ENCODE results near the gene CNTNAP3.
"Not testable (repeated sequence)": the region's sequence is repeated elsewhere in the genome, so short reads cannot be mapped to it uniquely, and the experiment has no call there.

CNTNAP3 gene

DNA sequence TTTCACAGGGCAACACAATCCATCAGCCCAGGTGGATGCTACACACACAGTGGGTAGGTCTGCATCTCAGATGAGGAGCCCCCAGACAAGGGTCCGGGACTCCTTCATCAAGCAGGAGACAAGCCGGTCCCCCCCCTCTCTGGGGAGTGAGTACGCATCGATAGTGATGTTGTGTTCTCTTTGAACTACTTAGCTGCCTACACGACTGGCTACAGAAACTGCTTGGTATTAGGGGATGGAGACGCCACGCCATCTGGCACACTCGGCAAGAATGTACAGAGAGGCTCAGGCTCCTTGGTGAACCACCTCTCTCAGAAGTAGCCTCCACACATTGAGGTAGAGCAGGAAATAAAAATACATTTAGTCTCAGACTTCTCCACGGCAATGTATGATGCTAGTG, 179.8 kb downstream of the CNTNAP3 start:
- TF ChIP-seq CTCF (conservative IDR thresholded peaks at IDR 0.05; ENCODE audit: low read length) = no peak

GRCh38 chr9:39097208-39097607, 190.8 kb downstream of the CNTNAP3 start:
- not testable (repeated sequence) for DNase-seq (ENCODE audit: low read depth)

More for the DNA sequence above, 179.8 kb downstream of the CNTNAP3 start:
- DNase-seq (ENCODE audit: low read depth) = no peak
- no peak overlapping the region for H3K4me3 ChIP-seq (ENCODE audit: low read length)

DNA sequence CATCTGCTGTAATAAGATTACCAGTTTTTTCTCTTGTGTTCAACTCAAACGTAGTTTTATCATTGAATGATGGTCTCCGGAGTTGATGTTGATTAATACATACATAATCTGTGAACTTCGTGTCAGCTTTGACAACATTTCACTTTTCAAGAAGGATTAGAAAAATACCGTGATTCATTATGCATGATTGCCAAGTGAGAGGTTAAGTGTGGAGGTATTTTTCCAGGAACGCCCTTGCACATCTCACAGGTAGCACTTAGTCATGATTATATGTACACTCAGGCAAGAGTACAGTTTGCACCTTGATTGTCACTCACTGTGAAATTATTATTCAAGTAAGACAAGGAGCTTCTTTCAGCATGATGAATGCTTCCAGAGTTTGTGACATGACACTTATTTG, 202.7 kb downstream of the CNTNAP3 start:
- not testable (repeated sequence) for DNase-seq (ENCODE audit: low read depth); H3K4me3 ChIP-seq (ENCODE audit: low read length)

More at GRCh38 chr9:39097208-39097607, 190.8 kb downstream of the CNTNAP3 start:
- H3K4me3 ChIP-seq (ENCODE audit: low read length) = not testable (repeated sequence)

DNA sequence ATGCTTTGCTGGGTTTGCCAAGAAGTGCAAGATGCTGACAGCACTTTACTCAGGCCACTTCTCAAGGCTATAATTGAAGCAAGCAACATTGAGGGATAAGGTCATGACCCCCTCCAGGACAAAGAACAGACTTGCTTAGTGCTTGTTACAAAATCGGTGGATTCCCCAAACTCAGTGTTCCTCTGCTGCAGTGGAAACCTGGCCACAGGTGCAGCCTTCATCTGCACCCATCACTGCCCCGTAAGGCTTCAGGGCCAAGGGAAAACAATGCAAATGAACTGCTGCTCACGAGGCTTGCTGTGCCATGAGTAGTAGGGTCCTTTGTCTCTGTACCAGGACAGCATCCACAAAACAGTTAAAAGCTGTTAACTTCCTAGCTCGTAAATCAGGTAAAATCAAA, 205.4 kb downstream of the CNTNAP3 start:
- H3K4me3 ChIP-seq (ENCODE audit: low read length); DNase-seq (ENCODE audit: low read depth): not testable (repeated sequence)

- not testable (repeated sequence) for DNase-seq (ENCODE audit: low read depth)
Measured at GRCh38 chr9:39080081-39080480, 207.9 kb downstream of the CNTNAP3 start.

GRCh38 chr9:39078621-39079256, 209.2 kb downstream of the CNTNAP3 start:
- not testable (repeated sequence) for H3K4me3 ChIP-seq (ENCODE audit: low read length); DNase-seq (ENCODE audit: low read depth)

More at GRCh38 chr9:39080081-39080480, 207.9 kb downstream of the CNTNAP3 start:
- H3K4me3 ChIP-seq (ENCODE audit: low read length) = not testable (repeated sequence)

GRCh38 chr9:39073537-39073936, 214.4 kb downstream of the CNTNAP3 start:
- not testable (repeated sequence) for DNase-seq (ENCODE audit: low read depth); H3K4me3 ChIP-seq (ENCODE audit: low read length)

DNA sequence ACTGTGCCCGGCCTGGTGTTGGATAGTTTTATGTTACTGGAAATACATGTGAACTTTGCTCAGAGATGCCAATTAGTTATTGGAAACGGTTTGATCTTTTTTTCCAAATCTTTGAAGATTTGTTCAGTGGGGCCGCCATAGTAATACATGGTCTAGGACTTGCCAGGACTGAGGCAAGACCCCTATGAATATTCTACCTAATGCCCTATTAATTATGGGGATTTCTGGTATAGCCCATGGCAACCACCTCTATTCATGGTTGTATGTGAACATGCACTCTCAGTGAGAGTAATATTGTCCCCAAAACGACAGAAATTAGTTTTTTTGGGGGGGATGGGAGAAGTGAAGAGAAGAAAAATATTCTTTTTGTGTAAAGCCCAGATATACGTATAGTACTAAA, 220.3 kb downstream of the CNTNAP3 start:
- H3K4me3 ChIP-seq (ENCODE audit: low read length); DNase-seq (ENCODE audit: low read depth): not testable (repeated sequence)

DNA sequence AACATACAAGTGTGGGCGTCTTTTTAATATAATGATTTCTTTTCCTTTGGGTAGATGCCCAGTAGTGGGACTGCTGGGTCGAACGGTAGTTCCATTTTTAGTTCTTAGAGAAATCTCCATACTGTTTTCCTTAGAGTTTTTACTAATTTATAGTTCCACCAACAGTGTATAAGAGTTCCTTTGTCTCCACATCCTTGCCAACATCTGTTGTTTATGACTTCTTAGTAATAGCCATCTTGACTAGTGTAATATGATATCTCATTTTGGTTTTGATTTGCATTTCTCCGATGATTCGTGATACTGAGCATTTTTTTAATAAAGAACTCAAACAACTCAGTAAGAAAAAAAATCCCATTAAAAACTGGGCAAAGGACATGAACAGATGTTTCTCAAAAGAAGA, 225.0 kb downstream of the CNTNAP3 start:
- H3K4me3 ChIP-seq (ENCODE audit: low read length); DNase-seq (ENCODE audit: low read depth): not testable (repeated sequence)

- DNase-seq (ENCODE audit: low read depth); H3K4me3 ChIP-seq (ENCODE audit: low read length): not testable (repeated sequence)
Measured at GRCh38 chr9:39054453-39054852, 233.5 kb downstream of the CNTNAP3 start.

GRCh38 chr9:39046833-39047232, 241.1 kb downstream of the CNTNAP3 start:
- DNase-seq (ENCODE audit: low read depth); H3K4me3 ChIP-seq (ENCODE audit: low read length): not testable (repeated sequence)

DNA sequence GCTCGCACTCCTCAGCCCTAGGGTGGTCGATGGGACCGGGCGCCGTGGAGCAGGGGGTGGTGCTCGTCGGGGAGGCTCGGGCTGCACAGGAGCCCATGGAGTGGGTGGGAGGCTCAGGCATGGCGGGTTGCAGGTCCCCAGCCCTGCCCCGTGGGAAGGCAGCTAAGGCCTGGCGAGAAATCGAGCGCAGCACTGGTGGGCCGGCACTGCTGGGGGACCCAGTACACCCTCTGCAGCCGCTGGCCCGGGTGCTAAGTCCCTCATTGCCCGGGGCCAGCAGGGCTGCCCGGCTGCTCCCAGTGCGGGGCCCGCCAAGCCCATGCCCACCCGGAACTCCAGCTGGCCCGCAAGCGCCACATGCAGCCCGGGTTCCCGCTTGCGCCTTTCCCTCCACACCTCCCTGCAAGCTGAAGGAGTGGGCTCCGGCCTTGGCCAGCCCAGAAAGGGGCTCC, 245.6 kb downstream of the CNTNAP3 start:
- DNase-seq (ENCODE audit: low read depth); H3K4me3 ChIP-seq (ENCODE audit: low read length): not testable (repeated sequence)

DNA sequence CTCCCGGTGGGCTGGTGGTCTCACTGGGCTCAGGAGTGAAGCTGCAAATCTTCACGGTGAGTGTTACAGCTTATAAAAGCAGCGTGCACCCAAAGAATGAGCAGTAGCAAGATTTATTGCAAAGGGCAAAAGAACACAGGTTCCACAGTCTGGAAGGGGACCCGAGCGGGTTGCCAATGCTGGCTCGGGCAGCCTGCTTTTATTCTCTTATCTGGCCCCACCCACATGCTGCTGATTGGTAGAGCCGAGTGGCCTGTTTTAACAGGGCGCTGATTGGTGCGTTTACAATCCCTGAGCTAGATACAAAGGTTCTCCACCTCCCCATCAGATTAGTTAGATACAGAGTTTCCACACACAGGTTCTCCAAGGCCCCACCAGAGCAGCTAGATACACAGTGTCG, 246.2 kb downstream of the CNTNAP3 start:
- H3K4me3 ChIP-seq (ENCODE audit: low read length); DNase-seq (ENCODE audit: low read depth): not testable (repeated sequence)

- DNase-seq (ENCODE audit: low read depth); H3K4me3 ChIP-seq (ENCODE audit: low read length): not testable (repeated sequence)
Measured at GRCh38 chr9:39039148-39039547, 248.8 kb downstream of the CNTNAP3 start.

- H3K4me3 ChIP-seq (ENCODE audit: low read length); DNase-seq (ENCODE audit: low read depth): not testable (repeated sequence)
Measured at GRCh38 chr9:39038221-39038620, 249.7 kb downstream of the CNTNAP3 start.

DNA sequence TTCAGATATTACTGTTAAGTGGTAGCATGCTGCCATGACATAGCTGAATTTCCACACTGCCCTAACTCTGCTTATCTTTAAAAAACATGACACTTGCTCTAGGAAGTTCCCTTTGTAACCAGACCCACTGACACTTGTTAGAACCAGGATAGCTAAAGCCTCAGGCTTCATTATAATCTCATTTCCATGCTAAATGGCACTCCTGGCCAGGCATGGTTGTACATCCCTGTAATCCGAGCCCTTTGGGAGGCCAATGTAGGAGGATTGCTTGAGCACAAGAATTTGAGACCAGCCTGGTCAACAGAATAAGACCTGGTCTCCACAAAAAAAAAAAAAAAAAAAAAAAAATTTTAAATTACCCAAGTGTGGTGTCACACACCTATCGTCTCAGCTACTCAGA, 254.1 kb downstream of the CNTNAP3 start:
- H3K4me3 ChIP-seq (ENCODE audit: low read length); DNase-seq (ENCODE audit: low read depth): not testable (repeated sequence)

GRCh38 chr9:39030204-39031019, 257.6 kb downstream of the CNTNAP3 start:
- not testable (repeated sequence) for DNase-seq (ENCODE audit: low read depth); H3K4me3 ChIP-seq (ENCODE audit: low read length)

- DNase-seq (ENCODE audit: low read depth); H3K4me3 ChIP-seq (ENCODE audit: low read length): not testable (repeated sequence)
Measured at GRCh38 chr9:39028855-39029254, 259.1 kb downstream of the CNTNAP3 start.

GRCh38 chr9:39028168-39028567, 259.8 kb downstream of the CNTNAP3 start:
- not testable (repeated sequence) for DNase-seq (ENCODE audit: low read depth); H3K4me3 ChIP-seq (ENCODE audit: low read length)
